ENCODE data around the gene SLC7A8.

The SLC7A8 gene

GRCh38 chr14:23146980-23147379, 36.5 kb downstream of the SLC7A8 start:
- no peak overlapping the region for H3K9ac ChIP-seq (ENCODE audit: insufficient read length, low read depth)
- H3K4me3 ChIP-seq (ENCODE audit: insufficient read length, low read depth) = no peak overlapping the region
- H3K9me3 ChIP-seq (ENCODE audit: insufficient read depth, low read length) = peaks cover 6% of the 10 kb centered on the region; the same call in 1 of the 2 replicates
- TF ChIP-seq SUZ12 (IDR thresholded peaks at IDR 0.05; ENCODE audit: extremely low read depth, insufficient read depth, insufficient read length) (no peak), ZNF274 (IDR thresholded peaks at IDR 0.05; ENCODE audit: low read depth, low read length) (no peak), YY1 (IDR thresholded peaks at IDR 0.05; ENCODE audit: insufficient read depth, insufficient read length) (no peak)
- H3K4me1 ChIP-seq (ENCODE audit: insufficient read depth, insufficient read length) = peaks cover 9% of the 10 kb centered on the region
- no peak for DNase-seq (ENCODE audit: low read depth, low spot score)
- H3K27me3 ChIP-seq (ENCODE audit: insufficient read depth, insufficient read length) = no peaks in the 10 kb centered on the region
- H3K36me3 ChIP-seq (ENCODE audit: insufficient read depth, insufficient read length, low read length) = no peaks in the 10 kb centered on the region

DNA sequence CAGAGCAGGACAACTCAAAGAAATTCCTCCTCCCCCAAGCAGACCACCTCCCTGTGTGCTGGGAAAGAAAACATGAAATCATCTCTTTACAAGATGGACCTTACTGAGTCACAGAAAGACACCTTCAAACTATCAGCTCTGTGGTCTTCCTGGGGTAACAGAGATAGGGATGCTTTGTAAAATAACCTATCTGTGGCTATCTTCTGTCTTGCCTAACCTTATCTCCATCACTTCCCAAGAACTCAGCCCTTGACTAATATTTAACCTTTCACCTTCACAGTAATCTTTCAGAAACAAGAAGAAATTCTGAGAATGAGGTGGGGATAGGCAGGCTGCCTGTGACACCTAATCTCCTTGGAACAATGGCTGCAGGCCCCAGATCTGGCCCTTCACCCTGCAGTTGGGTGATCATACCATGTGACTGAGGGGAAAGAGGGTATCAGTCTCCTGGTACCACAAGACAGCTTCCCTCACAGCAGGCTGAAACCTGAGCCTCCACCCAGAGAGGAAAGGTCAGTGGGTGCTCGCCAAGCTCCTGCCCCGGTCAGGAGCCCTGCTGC, 37.0 kb downstream of the SLC7A8 start:
- Histone ChIP-seq H3K9ac (ENCODE audit: insufficient read length, low read depth) (no peak overlapping the region), H3K4me3 (ENCODE audit: insufficient read length, low read depth) (no peak overlapping the region), H3K4me1 (ENCODE audit: insufficient read depth, insufficient read length) (peaks cover 9% of the 10 kb centered on the region), H3K36me3 (ENCODE audit: insufficient read depth, insufficient read length, low read length) (no peaks in the 10 kb centered on the region), H3K9me3 (ENCODE audit: insufficient read depth, low read length) (peaks cover 6% of the 10 kb centered on the region; the same call in 1 of the 2 replicates), H3K27me3 (ENCODE audit: insufficient read depth, insufficient read length) (no peaks in the 10 kb centered on the region)
- DNase-seq (ENCODE audit: low read depth, low spot score) = no peak
- TF ChIP-seq ZNF274 (IDR thresholded peaks at IDR 0.05; ENCODE audit: low read depth, low read length) = no peak
- no peak for TF ChIP-seq YY1 (IDR thresholded peaks at IDR 0.05; ENCODE audit: insufficient read depth, insufficient read length)
- TF ChIP-seq SUZ12 (IDR thresholded peaks at IDR 0.05; ENCODE audit: extremely low read depth, insufficient read depth, insufficient read length) = no peak

DNA sequence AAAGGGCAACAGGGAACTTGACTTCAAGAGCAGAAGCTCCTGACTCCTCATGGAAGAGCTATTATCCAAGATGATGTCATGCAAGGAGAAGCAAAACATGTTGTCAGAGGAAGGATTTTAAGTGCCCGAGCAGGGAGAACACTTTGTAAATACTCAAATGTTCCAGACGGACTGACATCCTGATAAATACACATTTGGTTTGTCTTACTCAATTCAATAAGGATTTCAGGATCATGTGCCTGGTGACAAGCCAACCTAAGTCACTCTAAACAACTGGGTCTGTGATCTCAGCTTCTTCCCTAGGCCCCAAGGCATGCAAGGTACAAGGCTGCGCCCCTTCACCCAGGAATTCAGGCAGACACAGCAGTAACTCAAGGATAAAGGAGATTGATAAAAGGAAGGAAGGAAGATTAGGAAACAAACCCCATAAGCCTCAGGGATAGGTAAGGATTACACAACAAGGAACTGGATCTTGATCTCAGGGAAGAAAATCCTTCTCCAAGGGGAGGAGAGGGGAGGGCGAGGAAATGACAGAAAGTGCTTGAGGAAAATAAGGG, 37.6 kb downstream of the SLC7A8 start:
- no peaks in the 10 kb centered on the region for H3K27me3 ChIP-seq (ENCODE audit: insufficient read depth, insufficient read length)
- no peaks in the 10 kb centered on the region for H3K36me3 ChIP-seq (ENCODE audit: insufficient read depth, insufficient read length, low read length)
- no peak overlapping the region for H3K9ac ChIP-seq (ENCODE audit: insufficient read length, low read depth)
- H3K9me3 ChIP-seq (ENCODE audit: insufficient read depth, low read length) = peaks cover 6% of the 10 kb centered on the region; the same call in 1 of the 2 replicates
- peaks cover 9% of the 10 kb centered on the region for H3K4me1 ChIP-seq (ENCODE audit: insufficient read depth, insufficient read length)
- no peak overlapping the region for H3K4me3 ChIP-seq (ENCODE audit: insufficient read length, low read depth)
- no peak for TF ChIP-seq ZNF274 (IDR thresholded peaks at IDR 0.05; ENCODE audit: low read depth, low read length)
- no peak for TF ChIP-seq YY1 (IDR thresholded peaks at IDR 0.05; ENCODE audit: insufficient read depth, insufficient read length)
- no peak for TF ChIP-seq SUZ12 (IDR thresholded peaks at IDR 0.05; ENCODE audit: extremely low read depth, insufficient read depth, insufficient read length)
- no peak for DNase-seq (ENCODE audit: low read depth, low spot score)

DNA sequence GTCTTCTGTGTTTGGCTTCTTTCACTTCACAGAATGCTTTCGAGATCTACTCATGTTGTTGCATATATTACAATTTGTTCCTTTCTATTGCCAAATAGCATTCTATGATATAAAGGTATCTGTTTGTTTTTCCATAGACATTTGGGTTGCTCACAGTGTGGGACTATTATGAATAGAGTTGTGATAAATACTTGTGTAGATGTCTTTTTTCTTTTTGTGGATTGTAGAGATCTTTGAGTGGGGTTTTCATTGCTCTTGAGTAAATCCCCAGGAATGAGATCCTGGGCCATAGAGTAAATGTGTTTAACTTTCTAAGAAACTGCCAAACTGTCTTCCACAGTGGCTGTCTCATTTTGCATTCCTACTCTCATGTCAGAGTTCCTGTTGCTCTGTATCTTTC, 39.5 kb downstream of the SLC7A8 start:
- no peaks in the 10 kb centered on the region for H3K27me3 ChIP-seq (ENCODE audit: insufficient read depth, insufficient read length)

DNA sequence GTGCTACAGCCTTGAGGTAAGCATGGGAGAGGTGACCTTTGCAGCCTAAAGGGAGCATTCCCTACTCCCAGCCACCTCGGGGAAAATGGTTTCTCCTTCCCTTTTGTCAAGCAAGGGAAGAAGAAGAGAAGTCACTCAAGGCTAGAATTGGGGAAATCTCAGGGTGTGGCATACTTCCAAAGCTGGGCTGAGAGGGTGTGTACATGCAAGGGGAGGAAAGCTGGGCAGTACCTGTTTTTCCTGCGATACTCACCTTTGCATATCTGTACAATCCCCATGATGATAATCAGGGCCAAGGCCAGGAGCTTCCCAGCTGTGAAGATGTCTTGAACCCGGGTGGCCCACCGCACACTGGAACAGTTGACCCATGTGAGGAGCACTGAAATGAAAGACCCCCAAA, 40.6 kb downstream of the SLC7A8 start:
- H3K4me3 ChIP-seq (ENCODE audit: insufficient read length, low read depth) = no peak overlapping the region
- TF ChIP-seq ZNF274 (IDR thresholded peaks at IDR 0.05; ENCODE audit: low read depth, low read length) = no peak
- no peak for DNase-seq (ENCODE audit: low read depth, low spot score)
- H3K4me1 ChIP-seq (ENCODE audit: insufficient read depth, insufficient read length) = peaks cover 9% of the 10 kb centered on the region
- peaks cover 4% of the 10 kb centered on the region for H3K36me3 ChIP-seq (ENCODE audit: insufficient read depth, insufficient read length, low read length)
- no peaks in the 10 kb centered on the region for H3K27me3 ChIP-seq (ENCODE audit: insufficient read depth, insufficient read length)
- no peaks in the 10 kb centered on the region for H3K9me3 ChIP-seq (ENCODE audit: insufficient read depth, low read length)
- H3K9ac ChIP-seq (ENCODE audit: insufficient read length, low read depth) = no peak overlapping the region

More for the DNA sequence above, 39.5 kb downstream of the SLC7A8 start:
- peaks cover 9% of the 10 kb centered on the region for H3K4me1 ChIP-seq (ENCODE audit: insufficient read depth, insufficient read length)
- H3K9ac ChIP-seq (ENCODE audit: insufficient read length, low read depth) = no peak overlapping the region
- peaks cover 4% of the 10 kb centered on the region for H3K36me3 ChIP-seq (ENCODE audit: insufficient read depth, insufficient read length, low read length)
- no peak for TF ChIP-seq SUZ12 (IDR thresholded peaks at IDR 0.05; ENCODE audit: extremely low read depth, insufficient read depth, insufficient read length)
- TF ChIP-seq YY1 (IDR thresholded peaks at IDR 0.05; ENCODE audit: insufficient read depth, insufficient read length) = no peak
- no peak for TF ChIP-seq ZNF274 (IDR thresholded peaks at IDR 0.05; ENCODE audit: low read depth, low read length)
- H3K9me3 ChIP-seq (ENCODE audit: insufficient read depth, low read length) = peaks cover 6% of the 10 kb centered on the region; the same call in 1 of the 2 replicates
- H3K4me3 ChIP-seq (ENCODE audit: insufficient read length, low read depth) = no peak overlapping the region
- DNase-seq (ENCODE audit: low read depth, low spot score) = no peak

DNA sequence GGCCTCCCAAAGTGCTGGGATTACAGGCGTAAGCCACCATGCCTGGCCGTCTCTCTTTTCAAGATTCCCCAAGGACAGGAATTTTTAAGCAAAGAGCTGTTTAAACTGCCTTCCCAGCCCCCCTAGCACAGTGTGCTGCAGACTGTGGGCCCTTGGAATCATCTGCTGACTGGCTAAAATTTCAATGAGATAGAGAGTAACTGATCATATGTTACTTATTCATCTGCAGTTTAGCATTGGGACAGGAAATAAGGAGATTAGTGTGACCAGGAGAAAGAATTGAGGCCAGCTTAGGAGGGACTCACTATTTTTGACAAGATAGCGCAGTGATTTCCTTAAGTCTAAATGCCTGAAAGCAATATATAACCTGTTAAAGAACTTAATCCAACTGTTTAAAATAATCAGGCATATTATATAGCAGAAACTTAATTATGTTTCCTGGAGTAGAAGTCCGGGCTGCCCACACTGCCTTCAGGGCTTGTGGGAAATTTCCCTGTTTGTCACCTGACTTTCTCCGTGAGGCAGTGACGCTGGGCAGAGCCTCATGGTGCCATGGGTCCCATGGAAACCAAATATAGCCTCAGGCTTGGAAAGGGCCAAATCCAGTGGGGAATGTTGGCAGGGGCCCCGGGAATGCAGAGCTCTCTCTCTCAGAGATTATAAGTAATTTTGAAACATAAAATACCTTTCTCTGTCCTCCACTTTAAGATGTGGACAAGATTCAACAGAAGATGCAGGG, 41.6 kb downstream of the SLC7A8 start:
- Histone ChIP-seq H3K4me3 (ENCODE audit: insufficient read length, low read depth) (no peak overlapping the region), H3K27me3 (ENCODE audit: insufficient read depth, insufficient read length) (no peaks in the 10 kb centered on the region), H3K36me3 (ENCODE audit: insufficient read depth, insufficient read length, low read length) (peaks cover 4% of the 10 kb centered on the region), H3K4me1 (ENCODE audit: insufficient read depth, insufficient read length) (peaks cover 6% of the 10 kb centered on the region), H3K9ac (ENCODE audit: insufficient read length, low read depth) (no peak overlapping the region), H3K9me3 (ENCODE audit: insufficient read depth, low read length) (no peaks in the 10 kb centered on the region)
- no peak for DNase-seq (ENCODE audit: low read depth, low spot score)
- TF ChIP-seq YY1 (IDR thresholded peaks at IDR 0.05; ENCODE audit: insufficient read depth, insufficient read length) = no peak
- TF ChIP-seq SUZ12 (IDR thresholded peaks at IDR 0.05; ENCODE audit: extremely low read depth, insufficient read depth, insufficient read length) = no peak
- TF ChIP-seq ZNF274 (IDR thresholded peaks at IDR 0.05; ENCODE audit: low read depth, low read length) = no peak

- peaks cover 4% of the 10 kb centered on the region for H3K36me3 ChIP-seq (ENCODE audit: insufficient read depth, insufficient read length, low read length)
- H3K27me3 ChIP-seq (ENCODE audit: insufficient read depth, insufficient read length) = no peaks in the 10 kb centered on the region
- H3K9ac ChIP-seq (ENCODE audit: insufficient read length, low read depth) = no peak overlapping the region
- TF ChIP-seq ZNF274 (IDR thresholded peaks at IDR 0.05; ENCODE audit: low read depth, low read length) (no peak), YY1 (IDR thresholded peaks at IDR 0.05; ENCODE audit: insufficient read depth, insufficient read length) (no peak), SUZ12 (IDR thresholded peaks at IDR 0.05; ENCODE audit: extremely low read depth, insufficient read depth, insufficient read length) (no peak)
- H3K4me3 ChIP-seq (ENCODE audit: insufficient read length, low read depth) = no peak overlapping the region
- H3K9me3 ChIP-seq (ENCODE audit: insufficient read depth, low read length) = no peaks in the 10 kb centered on the region
- H3K4me1 ChIP-seq (ENCODE audit: insufficient read depth, insufficient read length) = no peaks in the 10 kb centered on the region
- DNase-seq (ENCODE audit: low read depth, low spot score) = no peak
Measured at GRCh38 chr14:23140371-23140770, 43.1 kb downstream of the SLC7A8 start.

All from NT2/D1 (cell line).